K562 (cell line): Measurements from ENCODE around the gene ASB15. TPM values are rescaled to one million over a fixed set of nuclear protein-coding genes. Genes with fewer than 3 reads are reported as not detected.
A peak's percentile ranks its signal among the peaks of the same experiment; 100 is the strongest.

Source experiments
- ARHGAP35 ChIP-seq: fragments of 450-650 bp; IDR thresholded peaks from 2 replicates; pipeline ENCODE4 v1.6.1; 2018; ENCODE audit not compliant: partially characterized antibody
- BCL6 ChIP-seq: fragments of 250-450 bp; sonication (Bioruptor Pico); IDR thresholded peaks from 2 replicates; pipeline ENCODE4 v1.4.0; 2020
- CREB1 ChIP-seq, 2 experiments: sonication (generic) in 1 of 2; formaldehyde crosslinking in 1 of 2; IDR thresholded peaks; 2 replicates each; pipeline versions ENCODE4 v1.6.1 to v1.8.0; 2012 to 2022; ENCODE audit warnings: inconsistent platforms in 1 of 2, mild to moderate bottlenecking in 1 of 2, missing genetic modification reagents in 1 of 2, moderate library complexity in 1 of 2
- EHMT2 ChIP-seq: fragments of 450-650 bp; IDR thresholded peaks from 2 replicates; pipeline ENCODE4 v1.6.1; 2018; ENCODE audit warnings: antibody characterized with exemption
- ESRRB ChIP-seq: fragments of 250-450 bp; sonication (Bioruptor Pico); IDR thresholded peaks from 2 replicates; pipeline ENCODE4 v1.5.0; 2020; ENCODE audit warnings: mild to moderate bottlenecking, moderate library complexity, borderline replicate concordance
- FOXJ3 ChIP-seq: sonication (generic); formaldehyde crosslinking; IDR thresholded peaks from 2 replicates; pipeline ENCODE4 v1.4.0; 2020; ENCODE audit warnings: mild to moderate bottlenecking, missing genetic modification reagents
- HIVEP1 ChIP-seq: fragments of 250-450 bp; sonication (Bioruptor Pico); IDR thresholded peaks from 2 replicates; pipeline ENCODE4 v1.4.0; 2020; ENCODE audit warnings: mild to moderate bottlenecking
- ILK ChIP-seq: fragments of 450-650 bp; IDR thresholded peaks from 2 replicates; pipeline ENCODE4 v1.6.1; 2016; ENCODE audit warnings: missing genetic modification characterization, low read depth, mild to moderate bottlenecking, missing compliant biosample characterization, moderate library complexity, borderline replicate concordance
- LCOR ChIP-seq: sonication (generic); formaldehyde crosslinking; IDR thresholded peaks from 2 replicates; pipeline ENCODE4 v1.8.0; 2022; ENCODE audit warnings: mild to moderate bottlenecking, missing genetic modification reagents
- MCM2 ChIP-seq: fragments of 450-650 bp; IDR thresholded peaks from 2 replicates; pipeline ENCODE4 v1.6.1; 2017; ENCODE audit warnings: low read depth, mild to moderate bottlenecking
- NCOA1 ChIP-seq: fragments of 450-650 bp; IDR thresholded peaks from 2 replicates; pipeline ENCODE4 v1.6.1; 2016; ENCODE audit warnings: low read depth
- NCOR1 ChIP-seq: fragments of 450-650 bp; IDR thresholded peaks from 2 replicates; pipeline ENCODE4 v1.6.1; 2016; ENCODE audit warnings: mild to moderate bottlenecking, moderate library complexity
- NR2C1 ChIP-seq, 2 experiments: fragments of 450-650 bp; IDR thresholded peaks; 2 replicates each; pipeline ENCODE4 v1.6.1; 2017; ENCODE audit warnings: mild to moderate bottlenecking in 2 of 2, antibody characterized with exemption in 1 of 2, inconsistent platforms in 1 of 2, missing compliant biosample characterization in 1 of 2, missing genetic modification characterization in 1 of 2
- NR2F6 ChIP-seq: fragments of 450-650 bp; formaldehyde crosslinking; IDR thresholded peaks from 2 replicates; pipeline ENCODE4 v1.4.0; 2020; ENCODE audit warnings: mild to moderate bottlenecking
- NR4A1 ChIP-seq, 2 experiments: fragments of 250-450 bp in 1 of 2; fragments of 450-650 bp in 1 of 2; sonication (Bioruptor Pico) in 1 of 2; IDR thresholded peaks; 2 replicates each; pipeline versions ENCODE4 v1.4.0 to v1.6.1; 2016 to 2020; ENCODE audit warnings: mild to moderate bottlenecking in 2 of 2, missing compliant biosample characterization in 1 of 2, missing genetic modification characterization in 1 of 2, moderate library complexity in 1 of 2
- PHF21A ChIP-seq: fragments of 450-650 bp; IDR thresholded peaks from 2 replicates; pipeline ENCODE4 v1.6.1; 2017; ENCODE audit warnings: low read depth, borderline replicate concordance
- POLR2G ChIP-seq: fragments of 200-400 bp; formaldehyde crosslinking; IDR thresholded peaks from 2 replicates; pipeline ENCODE4 v1.6.1; 2017; ENCODE audit warnings: low read depth, mild to moderate bottlenecking, antibody characterized with exemption, low read length, moderate library complexity
- RB1 ChIP-seq: fragments of 450-650 bp; IDR thresholded peaks from 2 replicates; pipeline ENCODE4 v1.6.1; 2017; ENCODE audit warnings: low read depth, mild to moderate bottlenecking
- RBFOX2 ChIP-seq: fragments of 200-400 bp; formaldehyde crosslinking; IDR thresholded peaks from 2 replicates; pipeline ENCODE4 v1.6.1; 2017; ENCODE audit warnings: low read depth, mild to moderate bottlenecking, low read length, moderate library complexity
- SMAD3 ChIP-seq: fragments of 450-650 bp; formaldehyde crosslinking; conservative IDR thresholded peaks from 2 replicates; pipeline ENCODE4 v1.4.0; 2020; ENCODE audit warnings: mild to moderate bottlenecking
- SMARCB1 ChIP-seq: IDR thresholded peaks from 2 replicates; pipeline ENCODE4 v1.6.1; 2011; ENCODE audit warnings: improper control_type of control experiment, low read depth; ENCODE audit not compliant: insufficient read length
- SOX6 ChIP-seq: fragments of 450-650 bp; IDR thresholded peaks from 2 replicates; pipeline ENCODE4 v1.6.1; 2014; ENCODE audit warnings: mild to moderate bottlenecking
- THRAP3 ChIP-seq: fragments of 450-650 bp; IDR thresholded peaks from 2 replicates; pipeline ENCODE4 v1.6.1; 2016; ENCODE audit warnings: mild to moderate bottlenecking, inconsistent platforms, borderline replicate concordance
- ZBTB7A ChIP-seq: IDR thresholded peaks from 2 replicates; pipeline ENCODE4 v1.6.1; 2011; ENCODE audit warnings: low read depth, mild to moderate bottlenecking, low read length, moderate library complexity, borderline replicate concordance; ENCODE audit not compliant: control insufficient read depth
- ZNF197 ChIP-seq: fragments of 200-800 bp; sonication (Bioruptor generic); IDR thresholded peaks from 2 replicates; pipeline ENCODE4 v1.6.1; 2016; ENCODE audit warnings: low read depth, missing genetic modification characterization, missing compliant biosample characterization
- ZNF311 ChIP-seq: fragments of 250-450 bp; sonication (Bioruptor Pico); IDR thresholded peaks from 2 replicates; pipeline ENCODE4 v1.4.0; 2020; ENCODE audit warnings: mild to moderate bottlenecking, moderate library complexity
- ZNF41 ChIP-seq: fragments of 250-450 bp; sonication (Bioruptor Pico); conservative IDR thresholded peaks from 2 replicates; pipeline ENCODE4 v1.4.0; 2020; ENCODE audit warnings: mild to moderate bottlenecking
- ZNF785 ChIP-seq: fragments of 250-450 bp; sonication (Bioruptor Pico); IDR thresholded peaks from 2 replicates; pipeline ENCODE4 v1.4.0; 2020; ENCODE audit warnings: mild to moderate bottlenecking
- polyA plus RNA-seq, 8 experiments: library from polyadenylated mRNA; depleted of rRNA in 4 of 8; stranded (reverse) in 5 of 8; unstranded in 3 of 8; fragments of >200 nt; fragmentation: Nextera tagmentation in 2 of 8; fragmentation: Illumina TruSeq in 1 of 8; extraction: Ambion mirVana in 2 of 8; extraction: Trizol in 1 of 8; gene quantifications; 2 replicates each; pipeline versions ENCODE4 v1.2.1 to v1.2.3, GENCODE V29; 2011 to 2014; ENCODE audit warnings: inconsistent platforms in 1 of 8, missing spikeins in 1 of 8
- total RNA-seq, 7 experiments: library from RNA; depleted of rRNA in 6 of 7; stranded (reverse); fragments of >200 nt in 6 of 7; fragmentation: Illumina TruSeq in 2 of 7; extraction: Trizol in 2 of 7; gene quantifications; 2 replicates each; pipeline versions ENCODE4 v1.2.1 to v1.2.3, GENCODE V29; 2011 to 2021; ENCODE audit warnings: low replicate concordance in 1 of 7
- TF ChIP-seq, protein P1 (sequence below): sonication (generic); formaldehyde crosslinking; IDR thresholded peaks from 2 replicates; pipeline ENCODE4 v1.8.0; 2022; ENCODE audit warnings: mild to moderate bottlenecking, missing genetic modification reagents

ASB15 gene
- total and polyA plus RNA-seq, 9 of the 15 experiments (the other 6 are each of a cell fraction or from before 2014, with no cell fraction given), result 0.03 to 0.14 (median 0.04) TPM; not detected in 3

DNA sequence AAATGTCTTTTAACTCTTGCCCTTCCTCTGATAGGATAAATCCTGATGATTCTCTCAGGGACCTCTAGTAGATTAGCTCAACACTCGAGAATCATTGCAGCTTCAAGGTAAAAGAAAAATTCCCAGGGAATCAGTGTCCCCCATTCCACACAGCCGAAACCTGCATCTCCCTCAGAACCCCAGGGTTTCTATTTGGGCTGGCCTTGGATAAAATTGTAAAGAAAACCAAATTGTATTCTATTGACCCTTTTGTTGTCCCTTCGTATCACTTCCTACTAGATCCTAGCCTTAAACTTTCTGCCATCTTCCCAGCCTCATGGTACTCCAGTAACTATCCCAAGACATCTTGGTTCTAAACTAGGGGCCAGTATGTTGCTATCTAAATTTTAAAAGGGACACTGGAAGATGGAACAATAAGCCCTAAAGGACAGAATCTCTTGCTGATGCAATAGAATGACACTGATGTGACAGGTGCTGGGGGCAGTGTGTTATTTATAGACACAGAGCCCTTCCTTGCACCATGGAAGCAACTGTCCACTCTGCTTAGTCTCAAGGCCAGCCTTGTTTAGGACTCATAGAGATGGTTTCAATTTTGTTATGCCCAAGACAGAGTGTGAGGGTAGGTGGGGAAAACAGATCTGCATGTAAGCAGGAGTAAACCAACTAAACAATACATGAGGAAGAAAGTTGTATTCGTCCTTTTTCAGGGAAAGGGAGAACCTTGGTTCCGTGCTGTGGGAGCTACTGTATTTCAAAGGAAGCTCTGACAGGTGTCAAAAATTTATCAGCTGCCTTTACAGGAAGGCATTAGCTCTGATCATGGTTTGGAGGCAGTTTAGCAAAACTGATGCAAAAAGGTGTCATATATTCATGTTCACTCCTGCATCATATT lies 7.6 kb downstream of the ASB15 start (continued):
- TF ChIP-seq CREB1 (IDR thresholded peaks at IDR 0.05), result no peak
- TF ChIP-seq CREB1 (CRISPR knock-in tag; IDR thresholded peaks at IDR 0.05), result no peak
- TF ChIP-seq PHF21A, result no peak
- TF ChIP-seq MCM2, result no peak
- no peak for TF ChIP-seq ZNF41 (CRISPR knock-in tag)
- 0 out of 2 replicates have a peak, but pooled peaks have one; percentile 3 for TF ChIP-seq SMAD3 (CRISPR knock-in tag)
- TF ChIP-seq NR2C1 (IDR thresholded peaks at IDR 0.05), result no peak
- peak; percentile 48 for TF ChIP-seq NR2C1 (tag; IDR thresholded peaks at IDR 0.05)
- no peak for TF ChIP-seq ZNF311 (CRISPR knock-in tag)
- peak; percentile 72; the same call in 1 of the 2 replicates for TF ChIP-seq HIVEP1 (CRISPR knock-in tag)
- TF ChIP-seq ARHGAP35, result no peak
- TF ChIP-seq NR2F6 (CRISPR knock-in tag), result no peak
- TF ChIP-seq NCOA1, result no peak
- no peak for TF ChIP-seq POLR2G
- TF ChIP-seq FOXJ3 (CRISPR knock-in tag), result no peak
- TF ChIP-seq SOX6, result peak; percentile 94
- no peak for TF ChIP-seq ZNF785
- TF ChIP-seq ZBTB7A, result no peak
- TF ChIP-seq, protein P1, sequence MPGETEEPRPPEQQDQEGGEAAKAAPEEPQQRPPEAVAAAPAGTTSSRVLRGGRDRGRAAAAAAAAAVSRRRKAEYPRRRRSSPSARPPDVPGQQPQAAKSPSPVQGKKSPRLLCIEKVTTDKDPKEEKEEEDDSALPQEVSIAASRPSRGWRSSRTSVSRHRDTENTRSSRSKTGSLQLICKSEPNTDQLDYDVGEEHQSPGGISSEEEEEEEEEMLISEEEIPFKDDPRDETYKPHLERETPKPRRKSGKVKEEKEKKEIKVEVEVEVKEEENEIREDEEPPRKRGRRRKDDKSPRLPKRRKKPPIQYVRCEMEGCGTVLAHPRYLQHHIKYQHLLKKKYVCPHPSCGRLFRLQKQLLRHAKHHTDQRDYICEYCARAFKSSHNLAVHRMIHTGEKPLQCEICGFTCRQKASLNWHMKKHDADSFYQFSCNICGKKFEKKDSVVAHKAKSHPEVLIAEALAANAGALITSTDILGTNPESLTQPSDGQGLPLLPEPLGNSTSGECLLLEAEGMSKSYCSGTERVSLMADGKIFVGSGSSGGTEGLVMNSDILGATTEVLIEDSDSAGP (CRISPR knock-in tag), result no peak
- TF ChIP-seq THRAP3, result no peak
- 0 out of 2 replicates have a peak, but pooled peaks have one; percentile 45 for TF ChIP-seq ILK
- no peak for TF ChIP-seq EHMT2
- no peak for TF ChIP-seq SMARCB1
- TF ChIP-seq ESRRB, result no peak
- 0 out of 2 replicates have a peak, but pooled peaks have one; percentile 10 for TF ChIP-seq ZNF197 (CRISPR knock-in tag)
- TF ChIP-seq NCOR1, result no peak
- no peak for TF ChIP-seq NR4A1 (CRISPR knock-in tag; IDR thresholded peaks at IDR 0.05)
- TF ChIP-seq NR4A1 (tag; IDR thresholded peaks at IDR 0.05), result 0 out of 2 replicates have a peak, but pooled peaks have one; percentile 62
- no peak for TF ChIP-seq LCOR (CRISPR knock-in tag)
- peak; percentile 37; the same call in 1 of the 2 replicates for TF ChIP-seq RBFOX2
- no peak for TF ChIP-seq RB1
- TF ChIP-seq BCL6, result no peak
